HepG2 (cell line): Measurements from ENCODE around the gene IL1A. TPM values are rescaled to one million over a fixed set of nuclear protein-coding genes. Genes with fewer than 3 reads are reported as not detected.

Experiments
- ATAC-seq: fragments of 200-7000 bp; cut with Tn5 transposase; 3 replicates; pipeline ENCODE4 v1.9.1; 2020; ENCODE audit warnings: mild to moderate bottlenecking, moderate library complexity
- BruUV-seq: library from RNA; stranded (reverse); fragments of 400-500 nt; replicated peaks from 2 replicates; lab custom pipeline; 2021; lab: Mats Ljungman, UMichigan
- CTCF ChIA-PET: fragments of 300-600 bp; formaldehyde crosslinking; extraction: SDS; loops from one replicate; lab custom pipeline; 2021; ENCODE audit warnings: low total read pairs, inconsistent platforms, low intra/inter-chr PET ratio; lab: Yijun Ruan, JAX
- POLR2A ChIA-PET: fragments of 350-600 bp; sonication (Branson Sonifier 250); formaldehyde crosslinking; loops from one replicate; lab custom pipeline; 2020; ENCODE audit warnings: antibody characterized with exemption, inconsistent platforms; lab: Yijun Ruan, JAX
- DNase-seq: peaks from one replicate; pipeline ENCODE4 v3.0.0-alpha.2; 2015; ENCODE audit warnings: low spot score
- FAIRE-seq: peaks from 3 replicates; lab custom pipeline; 2011; peaks lifted over from hg19 to GRCh38; lab: Jason Lieb, UNC
- H2AFZ ChIP-seq: one replicate; pipeline ENCODE4 v1.6.1; 2011; ENCODE audit warnings: low read length, inconsistent platforms
- H3K27ac ChIP-seq: fragments of 300-600 bp; 3 replicates; pipeline ENCODE4 v1.8.0; 2011; ENCODE audit warnings: mixed run types, mild to moderate bottlenecking, mixed read lengths, low read length, inconsistent platforms; ENCODE audit not compliant: insufficient read depth; ENCODE audit errors: extremely low read length
- H3K27me3 ChIP-seq, 2 experiments: fragments of 200-600 bp in 1 of 2; 2 replicates in 1 of 2; 3 replicates in 1 of 2; pipeline versions ENCODE4 v1.6.0 to v1.8.0; 2011; ENCODE audit warnings: low read length in 2 of 2, mild to moderate bottlenecking in 2 of 2, moderate library complexity in 2 of 2, inconsistent platforms in 1 of 2; ENCODE audit not compliant: insufficient read depth in 2 of 2, control insufficient read depth in 1 of 2
- H3K36me3 ChIP-seq, 2 experiments: fragments of 200-600 bp in 1 of 2; replicated peaks in 1 of 2; 2 replicates in 1 of 2; 3 replicates in 1 of 2; pipeline versions ENCODE4 v1.5.1 to v1.8.0; 2011; ENCODE audit warnings: low read length in 2 of 2, inconsistent platforms in 1 of 2; ENCODE audit not compliant: insufficient read depth in 2 of 2, control insufficient read depth in 1 of 2
- H3K4me1 ChIP-seq: 2 replicates; pipeline ENCODE4 v1.5.1; 2012; ENCODE audit warnings: low read length, inconsistent platforms; ENCODE audit not compliant: insufficient read depth
- H3K4me2 ChIP-seq: 2 replicates; pipeline ENCODE4 v1.6.0; 2011; ENCODE audit warnings: low read depth, low read length, inconsistent platforms
- H3K4me3 ChIP-seq, 3 experiments: fragments of 200-600 bp in 1 of 3; sonication (generic), shearing (Covaris generic) in 1 of 3; replicated peaks in 1 of 3; 2 replicates each; pipeline ENCODE4 v1.5.1; 2011 to 2016; ENCODE audit warnings: low read length in 3 of 3, inconsistent platforms in 2 of 3, low read depth in 2 of 3, mild to moderate bottlenecking in 2 of 3, control low read depth in 1 of 3, mixed read lengths in 1 of 3; ENCODE audit not compliant: insufficient read depth in 1 of 3
- H3K79me2 ChIP-seq: one replicate; pipeline ENCODE4 v1.6.1; 2011; ENCODE audit warnings: low read length, inconsistent platforms; ENCODE audit not compliant: insufficient read depth
- H3K9ac ChIP-seq: 2 replicates; pipeline ENCODE4 v1.6.0; 2011; ENCODE audit warnings: mild to moderate bottlenecking, low read depth, low read length, inconsistent platforms; ENCODE audit not compliant: insufficient read depth
- H3K9me3 ChIP-seq: 2 replicates; pipeline ENCODE4 v1.5.1; 2012; ENCODE audit warnings: mild to moderate bottlenecking, low read length
- H4K20me1 ChIP-seq: 2 replicates; pipeline ENCODE4 v1.6.0; 2011; ENCODE audit warnings: inconsistent platforms, mild to moderate bottlenecking, low read length, moderate library complexity; ENCODE audit not compliant: insufficient read depth
- ETS1 ChIP-seq: sonication (generic); formaldehyde crosslinking; IDR thresholded peaks from 2 replicates; pipeline ENCODE4 v1.4.0; 2020; ENCODE audit warnings: missing genetic modification reagents
- IRX3 ChIP-seq: sonication (generic); formaldehyde crosslinking; IDR thresholded peaks from 2 replicates; pipeline ENCODE4 v1.8.1; 2023; ENCODE audit warnings: mild to moderate bottlenecking, low read depth, missing genetic modification reagents, borderline replicate concordance
- KLF13 ChIP-seq: sonication (generic); formaldehyde crosslinking; IDR thresholded peaks from 2 replicates; pipeline ENCODE4 v1.4.0; 2020; ENCODE audit warnings: mild to moderate bottlenecking, missing genetic modification reagents
- MTF1 ChIP-seq: sonication (generic); formaldehyde crosslinking; IDR thresholded peaks from 2 replicates; pipeline ENCODE4 v1.5.0; 2020; ENCODE audit warnings: missing genetic modification reagents
- NR1H2 ChIP-seq: sonication (generic); formaldehyde crosslinking; IDR thresholded peaks from 2 replicates; pipeline ENCODE4 v1.8.1; 2022; ENCODE audit warnings: low read depth, missing genetic modification reagents, borderline replicate concordance
- NR3C1 ChIP-seq: sonication (generic); formaldehyde crosslinking; IDR thresholded peaks from 2 replicates; pipeline ENCODE4 v1.4.0; 2020; ENCODE audit warnings: missing genetic modification reagents
- PRDM15 ChIP-seq: sonication (generic); formaldehyde crosslinking; IDR thresholded peaks from 2 replicates; pipeline ENCODE4 v1.4.0; 2020; ENCODE audit warnings: missing genetic modification reagents
- SRY ChIP-seq: sonication (generic); formaldehyde crosslinking; IDR thresholded peaks from 2 replicates; pipeline ENCODE4 v1.8.0; 2022; ENCODE audit warnings: mild to moderate bottlenecking, missing genetic modification reagents
- WIZ ChIP-seq: sonication (generic); formaldehyde crosslinking; IDR thresholded peaks from 2 replicates; pipeline ENCODE4 v1.5.1; 2020; ENCODE audit warnings: mild to moderate bottlenecking, missing genetic modification reagents
- ZC3H13 ChIP-seq: sonication (generic); formaldehyde crosslinking; IDR thresholded peaks from 2 replicates; pipeline ENCODE4 v1.8.1; 2023; ENCODE audit warnings: mild to moderate bottlenecking, missing genetic modification reagents, moderate library complexity
- ZFP37 ChIP-seq: sonication (generic); formaldehyde crosslinking; IDR thresholded peaks from 2 replicates; pipeline ENCODE4 v1.4.0; 2020; ENCODE audit warnings: missing genetic modification reagents, borderline replicate concordance
- ZMYM4 ChIP-seq: sonication (generic); formaldehyde crosslinking; IDR thresholded peaks from 2 replicates; pipeline ENCODE4 v1.8.1; 2023; ENCODE audit warnings: mild to moderate bottlenecking, missing genetic modification reagents
- ZNF230 ChIP-seq: sonication (generic); formaldehyde crosslinking; IDR thresholded peaks from 2 replicates; pipeline ENCODE4 v1.4.0; 2020; ENCODE audit warnings: mild to moderate bottlenecking, missing genetic modification reagents
- ZNF512 ChIP-seq: sonication (generic); formaldehyde crosslinking; IDR thresholded peaks from 2 replicates; pipeline ENCODE4 v1.4.0; 2020; ENCODE audit warnings: mild to moderate bottlenecking, missing genetic modification reagents
- ZNF747 ChIP-seq: sonication (generic); formaldehyde crosslinking; IDR thresholded peaks from 2 replicates; pipeline ENCODE4 v1.8.1; 2023; ENCODE audit warnings: missing genetic modification reagents, mild to moderate bottlenecking, borderline replicate concordance
- WGBS: methylation state at CpG from one replicate; pipeline ENCODE4 v1.1.6; 2017; ENCODE audit warnings: low lambda C conversion rate; 5-methylcytosine and 5-hydroxymethylcytosine counted together
- in situ Hi-C: cut with HindIII; loops from 2 replicates; pipeline ENCODE4 v1.10.0; 2017; ENCODE audit warnings: low pct_unique_long_range_greater_than_20kb; ENCODE audit not compliant: extremely low pct_ligation_motif_present
- intact Hi-C: fragments of 100-400 bp; cut with micrococcal nuclease; formaldehyde crosslinking; loops from one replicate; pipeline ENCODE4 v1.10.0; 2022; ENCODE audit not compliant: unreplicated experiment
- polyA plus RNA-seq, 8 experiments: library from polyadenylated mRNA; depleted of rRNA in 3 of 8; stranded (reverse) in 7 of 8; unstranded in 1 of 8; fragments of >200 nt; fragmentation: Illumina TruSeq in 4 of 8; extraction: Trizol in 4 of 8; gene quantifications; 2 replicates each; pipeline versions ENCODE4 v1.2.1 to v1.2.3, GENCODE V29; 2011 to 2016; ENCODE audit warnings: low read depth in 4 of 8, missing spikeins in 1 of 8, mixed read lengths in 1 of 8; ENCODE audit not compliant: insufficient read depth in 1 of 8
- total RNA-seq, 5 experiments: library from RNA; depleted of rRNA; stranded (reverse); fragments of >200 nt; fragmentation: Illumina TruSeq; extraction: Trizol; gene quantifications; 2 replicates each; pipeline ENCODE4 v1.2.3, GENCODE V29; 2016; ENCODE audit warnings: low read depth in 1 of 5

Gene IL1A
- total and polyA plus RNA-seq, 2 of the 13 experiments (the other 11 are each of a cell fraction or from before 2014, with no cell fraction given), result not detected

- no peaks in the 10 kb centered on the region for H4K20me1 ChIP-seq
- TF ChIP-seq WIZ, result no peak
- no peak for TF ChIP-seq KLF13
- no peak for TF ChIP-seq SRY
- no peak for TF ChIP-seq NR3C1
- no peak for TF ChIP-seq ZNF747
- no peak for TF ChIP-seq IRX3 (CRISPR knock-in tag)
- no peak for TF ChIP-seq ZFP37 (CRISPR knock-in tag)
- TF ChIP-seq ETS1 (CRISPR knock-in tag), result no peak
- TF ChIP-seq ZMYM4 (CRISPR knock-in tag), result no peak
- no peak for TF ChIP-seq ZNF512
- TF ChIP-seq MTF1 (CRISPR knock-in tag), result no peak
- no peak for TF ChIP-seq ZNF230 (CRISPR knock-in tag)
- no peak for TF ChIP-seq PRDM15 (CRISPR knock-in tag)
- TF ChIP-seq ZC3H13 (CRISPR knock-in tag), result no peak
- no peak for TF ChIP-seq NR1H2 (CRISPR knock-in tag)
- H3K27ac ChIP-seq, result no peak overlapping the region
- no peak for ATAC-seq
- H3K79me2 ChIP-seq, result no peaks in the 10 kb centered on the region
- CTCF ChIA-PET, result no interaction called here
- H3K4me1 ChIP-seq, result peaks cover 9% of the 10 kb centered on the region
- FAIRE-seq, result no peak
- no peak for DNase-seq
- H3K9ac ChIP-seq, result no peak overlapping the region
- no peak overlapping the region for H2AFZ ChIP-seq
- in situ Hi-C loops, result no loop called here
- no peak overlapping the region for H3K4me2 ChIP-seq
- POLR2A ChIA-PET, result no interaction called here
- no peaks in the 10 kb centered on the region for H3K27me3 ChIP-seq
- no peak overlapping the region for H3K4me3 ChIP-seq
- 57% methylated on average over 2 of the region's 2 CpGs for WGBS
- intact Hi-C loops, result no loop called here
- H3K36me3 ChIP-seq, result no peaks in the 10 kb centered on the region
- no peaks in the 10 kb centered on the region for H3K9me3 ChIP-seq
- no TSS peak for BruUV-seq
These were observed 11.3 kb downstream of the IL1A start for GRCh38 chr2:112772911-112773475.
